Fibroblast of the conjunctiva (primary cell): ENCODE data around the gene PCDHAC1.

Experiments used
- DNase-seq: peaks from one replicate; pipeline ENCODE4 v3.0.0-alpha.2; 2010; ENCODE audit warnings: low read depth

The PCDHAC1 gene

GRCh38 chr5:140966293-140967225 lies 40.5 kb downstream of the PCDHAC1 start, which contains the start of gene PCDHAC2:
Gene PCDHAC2, plus strand, starts transcription at chr5:140966476. Its CDS starts 291 bp downstream, at chr5:140966767.
- DNase-seq = no peak

GRCh38 chr5:140967226-140967893 lies 41.3 kb downstream of the PCDHAC1 start:
- DNase-seq = no peak

DNA sequence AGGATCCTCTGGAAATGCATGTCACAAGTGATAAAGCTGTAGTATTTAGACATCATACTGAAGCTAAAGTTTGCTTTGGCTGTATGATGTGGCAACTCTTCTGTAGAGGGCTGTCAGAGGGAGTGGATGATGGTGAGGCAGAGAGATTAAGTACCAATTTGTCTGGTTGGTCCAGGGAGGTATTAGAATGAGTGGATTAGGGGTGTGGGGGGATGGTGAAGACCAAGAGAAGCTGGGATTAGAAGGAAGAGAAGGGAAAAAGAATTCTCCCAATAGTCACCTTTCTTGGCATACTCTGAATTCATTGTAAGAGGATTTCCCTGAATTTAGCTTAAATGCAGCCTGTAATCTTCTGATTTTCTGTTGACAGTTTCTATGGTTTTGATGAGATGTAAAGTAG lies 43.8 kb downstream of the PCDHAC1 start:
- DNase-seq = no peak

DNA sequence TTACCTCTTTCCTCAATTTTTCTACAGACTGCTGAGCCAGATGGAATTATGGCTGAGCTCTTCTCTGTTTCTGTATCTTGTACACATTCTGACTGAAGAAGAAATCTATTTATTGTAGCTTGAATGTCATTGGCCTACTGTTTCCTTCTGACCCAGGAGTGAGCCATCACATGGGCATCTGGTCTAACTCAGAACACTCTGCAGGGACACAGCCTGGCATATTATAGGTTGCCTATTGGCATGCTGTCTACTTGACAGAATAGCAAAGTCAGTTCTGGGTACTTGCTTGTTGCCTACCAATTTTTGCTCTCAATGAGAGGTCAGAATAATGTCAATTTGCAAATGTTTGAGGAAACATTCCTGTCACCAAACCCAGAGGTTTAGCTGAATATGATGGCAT lies 47.5 kb downstream of the PCDHAC1 start:
- DNase-seq = no peak

- peak; percentile 30 for DNase-seq
Measured at GRCh38 chr5:140977003-140977402, 50.9 kb downstream of the PCDHAC1 start.

GRCh38 chr5:140978260-140978659 lies 52.2 kb downstream of the PCDHAC1 start:
- no peak for DNase-seq

DNA sequence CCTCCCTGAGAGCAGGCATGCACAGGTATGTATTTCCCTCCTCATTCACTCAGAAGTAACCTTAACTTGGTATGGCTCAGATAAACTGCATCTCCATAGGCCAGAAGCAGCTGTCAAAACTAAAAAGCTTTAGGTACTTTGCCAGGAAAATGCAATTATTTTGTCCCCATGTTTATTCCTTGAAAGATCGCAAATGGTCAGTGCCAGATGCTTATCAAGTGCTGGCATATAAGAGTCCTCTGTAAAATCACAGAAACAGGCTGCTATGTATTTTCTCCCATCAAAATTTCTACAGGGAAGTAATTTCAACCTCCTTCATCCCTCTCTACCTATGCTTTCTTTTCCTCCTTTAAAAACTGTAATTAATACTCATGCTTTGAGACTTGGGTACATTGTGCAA lies 52.9 kb downstream of the PCDHAC1 start:
- DNase-seq = no peak
